Stomach smooth muscle (tissue), 2 donors: Measurements from ENCODE around the gene IL1B.

Experiments used
- H3K27ac ChIP-seq: one replicate; pipeline ENCODE4 v1.7.0; 2013; ENCODE audit warnings: mild to moderate bottlenecking, low read length, inconsistent platforms
- H3K27me3 ChIP-seq, 2 donors: one replicate each; pipeline ENCODE4 v1.7.0; 2013; ENCODE audit warnings: low read length in 2 of 2; ENCODE audit not compliant: insufficient read depth in 2 of 2, control insufficient read depth in 1 of 2
- H3K36me3 ChIP-seq, 2 donors: one replicate each; pipeline ENCODE4 v1.7.0; 2013; ENCODE audit warnings: low read length in 2 of 2; ENCODE audit not compliant: control insufficient read depth in 2 of 2, insufficient read depth in 2 of 2
- H3K4me1 ChIP-seq: one replicate; pipeline ENCODE4 v1.7.0; 2013; ENCODE audit warnings: low read length; ENCODE audit not compliant: control insufficient read depth, insufficient read depth
- H3K4me3 ChIP-seq, 2 donors: one replicate each; pipeline ENCODE4 v1.7.0; 2013; ENCODE audit warnings: low read length in 2 of 2
- H3K9ac ChIP-seq, 2 donors: one replicate each; pipeline ENCODE4 v1.7.0; 2013; ENCODE audit warnings: low read length in 2 of 2, mild to moderate bottlenecking in 1 of 2
- H3K9me3 ChIP-seq, 2 donors: one replicate each; pipeline ENCODE4 v1.7.0; 2013; ENCODE audit warnings: low read length in 2 of 2; ENCODE audit not compliant: control insufficient read depth in 2 of 2
- donor health status: healthy.
- donor health status: Pancreatic carcinoma.

IL1B gene

DNA sequence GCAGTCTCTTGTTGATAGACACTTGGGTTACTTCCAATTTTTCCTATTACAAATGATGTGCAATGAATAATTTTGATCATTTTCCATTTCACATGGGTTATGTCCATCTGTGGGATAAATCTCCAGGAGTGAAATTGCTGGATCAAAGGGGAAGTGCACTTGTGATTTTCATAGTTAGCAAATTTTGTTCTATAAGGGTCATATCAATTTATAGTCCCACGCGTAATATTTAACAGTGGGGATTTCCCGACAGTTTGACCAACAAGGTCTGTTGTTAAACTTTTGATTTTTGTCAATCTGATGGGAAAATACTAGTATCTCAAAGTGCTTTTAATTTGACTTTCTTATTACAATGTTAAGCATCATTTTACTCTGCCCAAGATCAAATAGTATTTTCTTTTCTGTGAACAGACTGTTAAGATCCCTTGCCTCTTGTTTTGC, 8.3 kb downstream of the IL1B start:
- H3K27ac ChIP-seq, result no peak overlapping the region
- H3K4me3 ChIP-seq, result no peak overlapping the region
- H3K36me3 ChIP-seq, result no peaks in the 10 kb centered on the region
- H3K9me3 ChIP-seq, result no peaks in the 10 kb centered on the region
- H3K4me1 ChIP-seq, result no peaks in the 10 kb centered on the region
- no peak overlapping the region for H3K9ac ChIP-seq
- H3K27me3 ChIP-seq, result peaks cover 0 to 2% of the 10 kb centered on the region in 2 donors

DNA sequence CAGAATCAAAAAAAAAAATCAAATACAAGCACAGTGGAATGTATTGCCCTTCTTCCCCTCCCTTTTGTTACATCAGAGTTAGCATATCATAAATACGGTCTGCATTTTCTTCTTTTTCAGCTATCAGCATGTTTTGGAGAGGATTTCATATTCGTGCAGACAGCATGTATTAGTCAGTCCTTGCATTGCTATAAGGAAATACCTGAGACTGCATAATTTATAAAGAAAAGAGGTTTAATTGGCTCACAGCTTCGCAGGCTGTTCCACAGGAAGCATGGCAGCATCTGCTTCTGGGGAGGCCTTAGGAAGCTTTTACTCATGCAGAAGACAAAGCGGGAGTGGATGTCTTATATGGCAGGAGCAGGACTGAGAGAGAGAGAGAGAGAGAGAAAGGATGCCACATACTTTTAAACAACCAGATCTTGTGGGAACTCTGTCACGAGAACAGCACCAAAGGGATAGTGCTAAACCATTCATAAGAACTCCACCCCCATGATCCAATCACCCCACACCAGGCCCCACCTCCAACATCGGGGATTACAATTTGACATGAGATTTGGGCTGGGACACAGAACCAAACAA, 8.9 kb downstream of the IL1B start:
- Histone ChIP-seq H3K27ac (no peak overlapping the region), H3K9ac (no peak overlapping the region), H3K4me3 (no peak overlapping the region), H3K4me1 (no peaks in the 10 kb centered on the region), H3K9me3 (no peaks in the 10 kb centered on the region), H3K36me3 (no peaks in the 10 kb centered on the region), H3K27me3 (peaks cover 0 to 2% of the 10 kb centered on the region in 2 donors)

DNA sequence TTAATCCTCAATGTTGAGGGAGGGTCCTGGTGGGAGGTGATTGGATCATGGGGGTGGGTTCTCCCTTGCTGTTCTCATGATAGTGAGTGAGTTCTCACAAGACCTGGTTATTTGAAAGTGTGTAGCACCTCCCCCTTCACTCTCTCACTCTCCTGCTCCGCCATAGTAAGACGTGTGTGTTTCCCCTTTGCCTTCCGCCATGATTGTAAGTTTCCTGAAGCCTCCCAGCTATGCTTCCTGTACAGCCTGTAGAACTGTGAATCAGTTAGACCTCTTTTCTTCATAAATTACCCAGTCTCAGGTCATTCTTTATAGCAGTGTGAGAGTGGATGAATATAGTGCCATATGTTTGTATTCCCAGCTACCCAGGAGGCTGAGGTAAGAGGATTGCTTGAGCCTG, 9.6 kb downstream of the IL1B start:
- no peaks in the 10 kb centered on the region for H3K27me3 ChIP-seq
- no peaks in the 10 kb centered on the region for H3K4me1 ChIP-seq
- no peaks in the 10 kb centered on the region for H3K9me3 ChIP-seq
- H3K4me3 ChIP-seq, result no peak overlapping the region
- no peak overlapping the region for H3K27ac ChIP-seq
- H3K36me3 ChIP-seq, result no peaks in the 10 kb centered on the region
- no peak overlapping the region for H3K9ac ChIP-seq

DNA sequence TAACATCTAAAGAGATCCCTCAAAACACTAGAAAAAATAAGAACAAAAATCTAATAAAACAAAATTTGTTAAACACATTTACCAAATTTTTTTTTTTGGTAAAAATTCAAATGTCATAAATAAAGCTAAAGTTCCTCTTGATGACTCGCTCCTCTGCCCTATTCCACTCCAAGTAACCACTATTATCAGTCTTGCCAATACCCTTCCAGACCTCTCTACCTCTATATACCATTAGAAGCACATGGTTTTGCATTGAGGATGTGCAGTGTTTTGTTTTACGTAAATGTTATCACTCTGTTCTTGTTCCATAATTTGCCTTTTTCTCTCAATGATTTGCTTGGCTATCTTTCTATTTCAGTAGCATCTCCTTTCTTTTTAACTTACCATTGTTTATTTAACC, 10.9 kb downstream of the IL1B start:
- H3K27ac ChIP-seq, result no peak overlapping the region
- H3K27me3 ChIP-seq, result no peaks in the 10 kb centered on the region
- no peaks in the 10 kb centered on the region for H3K4me1 ChIP-seq
- no peaks in the 10 kb centered on the region for H3K9me3 ChIP-seq
- no peak overlapping the region for H3K4me3 ChIP-seq
- H3K36me3 ChIP-seq, result no peaks in the 10 kb centered on the region
- H3K9ac ChIP-seq, result no peak overlapping the region

DNA sequence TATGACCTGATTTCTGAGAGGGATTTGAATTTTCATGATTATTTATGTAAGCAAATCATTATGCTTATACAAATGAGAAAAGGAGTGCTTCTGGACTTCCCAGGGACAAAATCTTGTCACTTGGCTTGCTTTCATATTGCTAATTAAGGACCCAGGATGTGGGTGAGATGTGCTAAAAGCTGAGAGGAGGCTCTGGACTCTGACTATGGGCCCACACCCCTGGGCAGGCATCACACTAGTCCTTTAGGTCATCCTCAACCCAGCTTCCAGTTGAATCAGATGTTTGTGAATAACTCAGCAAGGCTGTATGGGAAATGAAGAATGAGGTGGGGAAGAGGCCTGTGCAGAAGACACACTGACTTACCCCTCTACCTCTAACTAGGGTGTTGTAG, 11.9 kb downstream of the IL1B start:
- Histone ChIP-seq H3K9me3 (no peaks in the 10 kb centered on the region), H3K4me3 (no peak overlapping the region), H3K4me1 (no peaks in the 10 kb centered on the region), H3K9ac (no peak overlapping the region), H3K27me3 (no peaks in the 10 kb centered on the region), H3K27ac (no peak overlapping the region), H3K36me3 (no peaks in the 10 kb centered on the region)

DNA sequence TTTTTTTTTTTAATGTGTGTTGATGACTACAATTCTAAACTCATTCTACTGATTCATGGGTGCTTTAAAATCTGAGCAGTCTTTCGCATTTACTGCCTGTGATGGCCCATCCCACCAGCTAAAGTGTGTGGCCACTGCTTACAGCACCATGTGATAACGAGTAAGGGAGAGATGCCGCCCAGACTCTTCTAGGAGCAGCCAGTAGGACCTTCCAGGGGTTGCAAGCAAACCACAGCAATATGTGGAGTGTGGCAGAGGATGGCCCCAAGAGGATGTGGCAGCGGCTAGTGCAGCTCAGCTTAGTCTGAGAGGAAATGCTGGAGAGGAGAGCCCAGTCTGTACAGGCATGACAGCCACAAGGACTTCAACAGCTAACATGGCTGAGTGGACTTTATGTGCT, 14.9 kb downstream of the IL1B start:
- no peak overlapping the region for H3K9ac ChIP-seq
- H3K27ac ChIP-seq, result no peak overlapping the region
- no peaks in the 10 kb centered on the region for H3K4me1 ChIP-seq
- no peaks in the 10 kb centered on the region for H3K9me3 ChIP-seq
- no peak overlapping the region for H3K4me3 ChIP-seq
- no peaks in the 10 kb centered on the region for H3K36me3 ChIP-seq
- no peaks in the 10 kb centered on the region for H3K27me3 ChIP-seq

DNA sequence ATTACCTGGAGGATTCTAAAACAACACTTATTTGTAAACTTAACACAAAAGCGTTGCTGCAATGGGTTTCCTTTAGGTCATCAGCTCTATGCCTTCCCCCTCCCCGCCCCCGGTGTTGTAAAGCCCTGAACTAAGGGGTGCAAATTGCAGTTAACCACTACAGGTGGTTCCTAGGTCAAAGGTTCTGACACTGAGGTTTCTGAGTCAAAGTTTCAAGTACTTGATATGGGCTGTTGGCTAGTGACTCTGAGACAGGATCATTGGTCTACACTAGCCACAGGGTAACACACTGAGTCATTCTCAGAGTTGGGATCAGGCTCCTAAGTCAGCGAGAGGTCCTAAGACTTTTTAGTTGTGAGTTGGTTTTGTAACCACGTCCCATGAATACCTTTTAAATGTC, 15.4 kb downstream of the IL1B start:
- Histone ChIP-seq H3K27ac (no peak overlapping the region), H3K4me1 (no peaks in the 10 kb centered on the region), H3K27me3 (no peaks in the 10 kb centered on the region), H3K9ac (no peak overlapping the region), H3K9me3 (no peaks in the 10 kb centered on the region), H3K36me3 (no peaks in the 10 kb centered on the region), H3K4me3 (no peak overlapping the region)

DNA sequence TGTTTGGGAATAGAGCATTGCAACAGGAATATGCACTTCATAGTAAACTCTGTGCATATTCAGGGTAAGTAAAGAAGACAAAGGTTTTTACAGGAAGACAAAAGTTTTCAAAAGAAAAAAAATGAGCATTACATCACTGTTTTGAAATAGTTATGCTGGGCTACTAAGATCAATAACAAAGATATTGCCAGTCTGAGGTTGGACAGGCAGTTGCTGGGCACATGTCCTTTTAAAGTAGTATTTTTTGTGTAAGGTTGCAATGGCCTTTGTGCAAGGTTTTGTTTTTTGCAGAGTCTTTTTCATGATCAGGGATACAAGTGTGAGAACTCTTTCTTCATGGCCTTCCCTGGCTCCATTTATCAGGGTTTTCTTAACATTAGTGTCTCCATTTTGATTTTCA, 16.2 kb downstream of the IL1B start:
- no peaks in the 10 kb centered on the region for H3K4me1 ChIP-seq
- no peak overlapping the region for H3K27ac ChIP-seq
- no peak overlapping the region for H3K4me3 ChIP-seq
- H3K9ac ChIP-seq, result no peak overlapping the region
- no peaks in the 10 kb centered on the region for H3K27me3 ChIP-seq
- no peaks in the 10 kb centered on the region for H3K36me3 ChIP-seq
- H3K9me3 ChIP-seq, result no peaks in the 10 kb centered on the region

DNA sequence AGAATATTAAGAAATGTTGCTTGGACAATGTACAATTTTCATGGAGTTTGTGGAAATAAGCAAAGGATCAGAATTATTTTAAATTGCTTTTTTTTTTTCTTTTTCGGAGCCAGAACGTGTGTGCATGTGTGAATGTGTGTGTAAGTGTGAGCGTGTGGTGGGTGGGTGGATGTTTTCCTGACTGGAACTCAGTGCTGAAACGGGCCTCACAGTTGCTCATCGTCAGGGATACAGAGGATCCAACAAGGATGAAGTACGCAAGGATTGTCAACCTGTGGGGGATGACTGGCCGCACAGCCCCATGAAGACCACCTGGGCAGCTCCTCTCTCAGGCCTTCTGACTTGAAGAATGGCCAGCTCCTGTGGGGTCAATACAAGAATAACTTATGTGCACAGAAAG, 17.5 kb downstream of the IL1B start:
- Histone ChIP-seq H3K4me1 (no peaks in the 10 kb centered on the region), H3K36me3 (no peaks in the 10 kb centered on the region), H3K27ac (no peak overlapping the region), H3K4me3 (no peak overlapping the region), H3K9me3 (no peaks in the 10 kb centered on the region), H3K27me3 (no peaks in the 10 kb centered on the region), H3K9ac (no peak overlapping the region)

DNA sequence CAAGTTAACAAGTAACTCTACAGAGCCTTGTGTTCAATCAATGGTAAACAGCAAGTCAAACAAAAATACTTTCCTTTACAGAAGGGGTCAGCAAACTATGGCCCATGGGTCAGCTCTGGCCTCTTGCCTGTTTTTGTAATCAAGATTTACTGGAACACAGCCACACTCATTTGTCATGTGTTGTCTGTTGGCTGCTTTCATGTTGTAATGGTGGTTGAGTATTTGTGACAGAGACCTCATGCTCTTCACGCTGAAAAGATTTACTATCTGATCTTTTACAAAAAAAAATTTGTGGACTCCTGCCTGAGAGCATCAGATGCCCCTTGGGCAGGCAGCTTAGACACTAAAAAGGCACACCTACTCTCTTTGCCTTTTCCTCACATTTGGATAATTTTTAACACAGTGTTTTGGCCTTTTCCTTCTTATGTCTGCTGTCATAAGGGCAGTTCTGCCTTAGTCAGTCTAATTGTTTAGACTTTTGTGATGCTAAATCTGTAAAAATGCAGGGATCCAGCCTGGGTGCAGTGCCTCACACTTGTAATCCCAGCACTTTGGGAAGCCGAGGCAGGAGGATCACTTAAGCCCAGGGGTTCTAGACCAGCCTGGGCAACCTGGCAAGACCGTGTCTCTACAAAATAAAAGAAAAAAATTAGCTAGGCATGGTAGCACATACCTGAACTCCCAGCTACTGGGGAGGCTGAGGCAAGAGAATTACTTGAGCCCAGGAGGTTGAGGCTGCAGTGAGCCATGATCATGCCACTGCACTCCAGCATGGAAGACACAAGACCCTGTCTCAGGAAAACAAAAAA, 18.3 kb downstream of the IL1B start:
- no peaks in the 10 kb centered on the region for H3K36me3 ChIP-seq
- H3K9me3 ChIP-seq, result no peaks in the 10 kb centered on the region
- no peak overlapping the region for H3K4me3 ChIP-seq
- H3K27me3 ChIP-seq, result no peaks in the 10 kb centered on the region
- no peak overlapping the region for H3K27ac ChIP-seq
- H3K9ac ChIP-seq, result no peak overlapping the region
- peaks cover 2% of the 10 kb centered on the region for H3K4me1 ChIP-seq

DNA sequence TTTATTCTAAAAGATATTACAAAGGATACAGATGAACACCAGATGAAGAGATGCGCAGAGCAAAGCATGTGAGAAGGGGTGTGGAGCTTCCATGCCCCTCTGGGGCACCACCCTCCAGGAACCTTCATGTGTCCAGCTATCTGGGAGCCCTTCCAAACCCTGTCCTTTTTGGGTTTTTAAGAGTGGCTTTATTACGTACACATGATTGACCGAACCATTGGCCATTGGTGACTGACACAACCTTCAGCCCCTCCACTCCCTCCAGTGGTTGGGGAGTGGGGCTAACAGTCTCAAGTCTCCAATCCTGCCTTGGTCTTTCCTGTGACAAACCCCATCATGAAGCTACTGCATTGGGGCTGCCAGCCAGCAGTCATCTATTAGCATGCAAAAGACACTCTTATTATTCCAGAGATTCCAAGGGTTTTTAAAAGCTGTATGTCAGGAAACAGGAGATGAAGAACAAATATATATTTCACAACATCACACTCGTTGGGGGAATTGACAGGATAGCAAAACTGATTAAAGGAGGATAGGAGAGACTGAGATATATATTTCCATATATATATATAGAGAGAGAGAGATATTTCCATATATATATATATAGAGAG, 19.4 kb downstream of the IL1B start:
- no peak overlapping the region for H3K4me3 ChIP-seq
- no peaks in the 10 kb centered on the region for H3K27me3 ChIP-seq
- H3K9ac ChIP-seq, result no peak overlapping the region
- H3K9me3 ChIP-seq, result no peaks in the 10 kb centered on the region
- H3K27ac ChIP-seq, result no peak overlapping the region
- H3K36me3 ChIP-seq, result no peaks in the 10 kb centered on the region
- peaks cover 2% of the 10 kb centered on the region for H3K4me1 ChIP-seq
